Liver (tissue), 9 donors: ENCODE results near the gene ALDH2. TPM values are rescaled to one million over a fixed set of nuclear protein-coding genes. Genes with fewer than 3 reads are reported as not detected.

Experiments
- DNase-seq: peaks from one replicate; pipeline ENCODE4 v3.0.0-alpha.2; 2017; ENCODE audit warnings: low spot score
- H3K27ac ChIP-seq, 2 donors: one replicate each; pipeline ENCODE4 v1.7.0; 2013; ENCODE audit warnings: inconsistent platforms in 2 of 2, low read length in 2 of 2, control low read depth in 1 of 2, low read depth in 1 of 2, mild to moderate bottlenecking in 1 of 2
- H3K27me3 ChIP-seq, 4 donors: one replicate each; pipeline versions ENCODE4 v1.6.1 to v1.7.0; 2013; ENCODE audit warnings: low read length in 3 of 4, inconsistent platforms in 1 of 4, mild to moderate bottlenecking in 1 of 4, moderate library complexity in 1 of 4; ENCODE audit not compliant: control insufficient read depth in 4 of 4, insufficient read depth in 4 of 4
- H3K36me3 ChIP-seq, 4 donors: one replicate each; pipeline versions ENCODE4 v1.6.1 to v1.7.0; 2013; ENCODE audit warnings: low read length in 3 of 4, mild to moderate bottlenecking in 3 of 4, low read depth in 1 of 4, moderate library complexity in 1 of 4; ENCODE audit not compliant: control insufficient read depth in 4 of 4, insufficient read depth in 3 of 4
- H3K4me1 ChIP-seq, 4 donors: one replicate each; pipeline versions ENCODE4 v1.6.1 to v1.7.0; 2013; ENCODE audit warnings: low read length in 3 of 4, mild to moderate bottlenecking in 3 of 4, moderate library complexity in 1 of 4; ENCODE audit not compliant: control insufficient read depth in 4 of 4, insufficient read depth in 4 of 4
- H3K4me3 ChIP-seq, 3 donors: one replicate each; pipeline versions ENCODE4 v1.6.1 to v1.7.0; 2013; ENCODE audit warnings: low read length in 3 of 3, control low read depth in 1 of 3, low read depth in 1 of 3, mild to moderate bottlenecking in 1 of 3
- H3K9ac ChIP-seq, 2 donors: one replicate each; pipeline ENCODE4 v1.7.0; 2013; ENCODE audit warnings: low read length in 2 of 2, mild to moderate bottlenecking in 2 of 2, moderate library complexity in 2 of 2, control low read depth in 1 of 2, low read depth in 1 of 2
- H3K9me3 ChIP-seq, 4 donors: one replicate each; pipeline versions ENCODE4 v1.6.1 to v1.7.0; 2013; ENCODE audit warnings: low read length in 3 of 4; ENCODE audit not compliant: control insufficient read depth in 4 of 4
- ATF3 ChIP-seq: IDR thresholded peaks from 2 replicates; pipeline ENCODE4 v1.6.1; 2016; ENCODE audit warnings: antibody characterized with exemption
- CTCF ChIP-seq: fragments of 150-350 bp; IDR thresholded peaks from 2 replicates; pipeline ENCODE4 v1.5.1; 2017; ENCODE audit warnings: improper control_type of control experiment, low read depth, low read length; ENCODE audit not compliant: missing input control
- EGR1 ChIP-seq, 2 donors: IDR thresholded peaks; 2 replicates each; pipeline ENCODE4 v1.6.1; 2016 to 2018; ENCODE audit warnings: antibody characterized with exemption in 2 of 2, low read depth in 2 of 2
- FOXA1 ChIP-seq: IDR thresholded peaks from 2 replicates; pipeline ENCODE4 v1.6.1; 2016; ENCODE audit warnings: antibody characterized with exemption
- FOXA2 ChIP-seq: IDR thresholded peaks from 2 replicates; pipeline ENCODE4 v1.6.1; 2016; ENCODE audit warnings: antibody characterized with exemption
- GABPA ChIP-seq, 2 donors: IDR thresholded peaks in 1 of 2; conservative IDR thresholded peaks in 1 of 2; 2 replicates each; pipeline ENCODE4 v1.6.1; 2016; ENCODE audit warnings: antibody characterized with exemption in 2 of 2, mild to moderate bottlenecking in 1 of 2, moderate library complexity in 1 of 2
- HNF4A ChIP-seq, 2 donors: conservative IDR thresholded peaks; 2 replicates each; pipeline ENCODE4 v1.6.1; 2016; ENCODE audit warnings: antibody characterized with exemption in 2 of 2, mild to moderate bottlenecking in 2 of 2
- HNF4G ChIP-seq: IDR thresholded peaks from 2 replicates; pipeline ENCODE4 v1.6.1; 2016; ENCODE audit warnings: antibody characterized with exemption
- JUND ChIP-seq, 2 donors: IDR thresholded peaks; 2 replicates each; pipeline ENCODE4 v1.6.1; 2016; ENCODE audit warnings: antibody characterized with exemption in 2 of 2
- MAX ChIP-seq: IDR thresholded peaks from 2 replicates; pipeline ENCODE4 v1.6.1; 2016; ENCODE audit warnings: antibody characterized with exemption
- NR2F2 ChIP-seq: IDR thresholded peaks from 2 replicates; pipeline ENCODE4 v1.6.1; 2016; ENCODE audit warnings: antibody characterized with exemption
- RAD21 ChIP-seq, 2 donors: IDR thresholded peaks; 2 replicates each; pipeline ENCODE4 v1.6.1; 2016; ENCODE audit warnings: antibody characterized with exemption in 2 of 2, mild to moderate bottlenecking in 2 of 2
- RXRA ChIP-seq, 2 donors: IDR thresholded peaks; 2 replicates each; pipeline ENCODE4 v1.6.1; 2017 to 2018; ENCODE audit warnings: antibody characterized with exemption in 2 of 2, mild to moderate bottlenecking in 1 of 2
- SP1 ChIP-seq: IDR thresholded peaks from 2 replicates; pipeline ENCODE4 v1.6.1; 2018; ENCODE audit warnings: antibody characterized with exemption, mild to moderate bottlenecking
- YY1 ChIP-seq: IDR thresholded peaks from 2 replicates; pipeline ENCODE4 v1.6.1; 2016; ENCODE audit warnings: antibody characterized with exemption, mild to moderate bottlenecking
- WGBS: extraction: QIAGEN DNeasy Blood & Tissue Kit; methylation state at CpG from one replicate; pipeline ENCODE4 v1.1.7; 2013; 5-methylcytosine and 5-hydroxymethylcytosine counted together
- polyA plus RNA-seq, 2 donors: library from polyadenylated mRNA; stranded (reverse) in 1 of 2; unstranded in 1 of 2; fragments of 200-250 nt in 1 of 2; fragments of >200 nt in 1 of 2; fragmentation: Nextera tagmentation in 1 of 2; extraction: Ambion mirVana in 1 of 2; gene quantifications; one replicate each; pipeline versions ENCODE4 v1.2.1 to v1.2.3, GENCODE V29; 2013 to 2015
- total RNA-seq, 2 donors: library from RNA; depleted of rRNA; stranded (reverse); fragments of >200 nt; gene quantifications; one replicate each; pipeline ENCODE4 v1.2.3, GENCODE V29; 2014
- TF ChIP-seq, protein P1 (sequence below): IDR thresholded peaks from 2 replicates; pipeline ENCODE4 v1.6.1; 2016; ENCODE audit warnings: antibody characterized with exemption
- TF ChIP-seq, protein P2 (sequence below): IDR thresholded peaks from 2 replicates; pipeline ENCODE4 v1.6.1; 2016; ENCODE audit warnings: antibody characterized with exemption, mild to moderate bottlenecking
- donor health status: healthy.
- donor health status: healthy.
- donor health status: healthy.
- donor health status: healthy.
- donor health status: healthy.

ALDH2 gene
- total and polyA plus RNA-seq, 4 donors = 93.1 to 849 (median 573) TPM

- H3K36me3 ChIP-seq = no peaks in the 10 kb centered on the region
- WGBS = 76% methylated on average over 3 of the region's 3 CpGs
- no peak overlapping the region for H3K27ac ChIP-seq
- no peak for DNase-seq
- H3K27me3 ChIP-seq = no peaks in the 10 kb centered on the region
- H3K9ac ChIP-seq = no peak overlapping the region
- no peak for TF ChIP-seq JUND (IDR thresholded peaks at IDR 0.05)
- TF ChIP-seq, protein P1, sequence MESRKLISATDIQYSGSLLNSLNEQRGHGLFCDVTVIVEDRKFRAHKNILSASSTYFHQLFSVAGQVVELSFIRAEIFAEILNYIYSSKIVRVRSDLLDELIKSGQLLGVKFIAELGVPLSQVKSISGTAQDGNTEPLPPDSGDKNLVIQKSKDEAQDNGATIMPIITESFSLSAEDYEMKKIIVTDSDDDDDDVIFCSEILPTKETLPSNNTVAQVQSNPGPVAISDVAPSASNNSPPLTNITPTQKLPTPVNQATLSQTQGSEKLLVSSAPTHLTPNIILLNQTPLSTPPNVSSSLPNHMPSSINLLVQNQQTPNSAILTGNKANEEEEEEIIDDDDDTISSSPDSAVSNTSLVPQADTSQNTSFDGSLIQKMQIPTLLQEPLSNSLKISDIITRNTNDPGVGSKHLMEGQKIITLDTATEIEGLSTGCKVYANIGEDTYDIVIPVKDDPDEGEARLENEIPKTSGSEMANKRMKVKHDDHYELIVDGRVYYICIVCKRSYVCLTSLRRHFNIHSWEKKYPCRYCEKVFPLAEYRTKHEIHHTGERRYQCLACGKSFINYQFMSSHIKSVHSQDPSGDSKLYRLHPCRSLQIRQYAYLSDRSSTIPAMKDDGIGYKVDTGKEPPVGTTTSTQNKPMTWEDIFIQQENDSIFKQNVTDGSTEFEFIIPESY = no peak
- no peak for TF ChIP-seq FOXA1
- TF ChIP-seq GABPA (IDR thresholded peaks at IDR 0.05 in 1 of 2, conservative IDR thresholded peaks at IDR 0.05 in 1 of 2) = no peak
- no peak for TF ChIP-seq ATF3
- no peak for TF ChIP-seq CTCF
- no peak for TF ChIP-seq YY1
- no peak for TF ChIP-seq EGR1 (IDR thresholded peaks at IDR 0.05; ENCODE audit: low read depth in 2 of 2)
- no peak for TF ChIP-seq HNF4A (conservative IDR thresholded peaks at IDR 0.05)
- no peak for TF ChIP-seq MAX
- TF ChIP-seq FOXA2 = no peak
- TF ChIP-seq HNF4G = no peak
- TF ChIP-seq, protein P2, sequence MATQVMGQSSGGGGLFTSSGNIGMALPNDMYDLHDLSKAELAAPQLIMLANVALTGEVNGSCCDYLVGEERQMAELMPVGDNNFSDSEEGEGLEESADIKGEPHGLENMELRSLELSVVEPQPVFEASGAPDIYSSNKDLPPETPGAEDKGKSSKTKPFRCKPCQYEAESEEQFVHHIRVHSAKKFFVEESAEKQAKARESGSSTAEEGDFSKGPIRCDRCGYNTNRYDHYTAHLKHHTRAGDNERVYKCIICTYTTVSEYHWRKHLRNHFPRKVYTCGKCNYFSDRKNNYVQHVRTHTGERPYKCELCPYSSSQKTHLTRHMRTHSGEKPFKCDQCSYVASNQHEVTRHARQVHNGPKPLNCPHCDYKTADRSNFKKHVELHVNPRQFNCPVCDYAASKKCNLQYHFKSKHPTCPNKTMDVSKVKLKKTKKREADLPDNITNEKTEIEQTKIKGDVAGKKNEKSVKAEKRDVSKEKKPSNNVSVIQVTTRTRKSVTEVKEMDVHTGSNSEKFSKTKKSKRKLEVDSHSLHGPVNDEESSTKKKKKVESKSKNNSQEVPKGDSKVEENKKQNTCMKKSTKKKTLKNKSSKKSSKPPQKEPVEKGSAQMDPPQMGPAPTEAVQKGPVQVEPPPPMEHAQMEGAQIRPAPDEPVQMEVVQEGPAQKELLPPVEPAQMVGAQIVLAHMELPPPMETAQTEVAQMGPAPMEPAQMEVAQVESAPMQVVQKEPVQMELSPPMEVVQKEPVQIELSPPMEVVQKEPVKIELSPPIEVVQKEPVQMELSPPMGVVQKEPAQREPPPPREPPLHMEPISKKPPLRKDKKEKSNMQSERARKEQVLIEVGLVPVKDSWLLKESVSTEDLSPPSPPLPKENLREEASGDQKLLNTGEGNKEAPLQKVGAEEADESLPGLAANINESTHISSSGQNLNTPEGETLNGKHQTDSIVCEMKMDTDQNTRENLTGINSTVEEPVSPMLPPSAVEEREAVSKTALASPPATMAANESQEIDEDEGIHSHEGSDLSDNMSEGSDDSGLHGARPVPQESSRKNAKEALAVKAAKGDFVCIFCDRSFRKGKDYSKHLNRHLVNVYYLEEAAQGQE = no peak
- TF ChIP-seq SP1 = no peak
- H3K4me1 ChIP-seq = no peaks in the 10 kb centered on the region
- no peak overlapping the region for H3K4me3 ChIP-seq
- H3K9me3 ChIP-seq = no peaks in the 10 kb centered on the region
These were observed 59.6 kb downstream of the ALDH2 start for GRCh38 chr12:111826316-111826715.

DNA sequence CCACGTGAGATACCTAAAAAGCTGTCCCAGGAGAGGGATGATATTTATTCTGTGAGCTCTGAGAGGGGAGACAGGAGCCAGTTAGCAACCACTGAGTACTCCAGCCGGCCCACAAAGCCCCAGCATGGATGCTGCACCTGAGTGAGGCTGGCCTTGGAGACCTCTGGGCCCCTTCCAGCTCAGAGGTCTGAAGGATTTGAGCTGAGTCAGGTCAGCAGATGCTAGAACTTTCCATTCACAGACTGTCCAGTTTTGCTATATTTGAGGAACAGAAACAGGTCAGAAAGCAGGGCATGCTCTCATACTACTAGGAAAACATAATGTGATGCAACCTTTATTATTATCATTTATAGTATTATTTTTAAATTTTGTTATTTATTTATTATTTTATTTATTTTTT lies 60.3 kb downstream of the ALDH2 start:
- WGBS = 79% methylated on average over 2 of the region's 2 CpGs
- DNase-seq = no peak
- no peak overlapping the region for H3K4me3 ChIP-seq
- no peaks in the 10 kb centered on the region for H3K9me3 ChIP-seq
- no peaks in the 10 kb centered on the region for H3K27me3 ChIP-seq
- H3K4me1 ChIP-seq = no peaks in the 10 kb centered on the region
- no peak overlapping the region for H3K27ac ChIP-seq
- no peak overlapping the region for H3K9ac ChIP-seq
- no peaks in the 10 kb centered on the region for H3K36me3 ChIP-seq
- TF ChIP-seq, protein P2 = no peak
- no peak for TF ChIP-seq HNF4A (conservative IDR thresholded peaks at IDR 0.05)
- TF ChIP-seq RXRA (IDR thresholded peaks at IDR 0.05) = no peak
- no peak for TF ChIP-seq NR2F2
- TF ChIP-seq HNF4G = no peak
- no peak for TF ChIP-seq FOXA1
- no peak for TF ChIP-seq ATF3
- no peak for TF ChIP-seq EGR1 (IDR thresholded peaks at IDR 0.05; ENCODE audit: low read depth in 2 of 2)
- TF ChIP-seq CTCF = no peak
- no peak for TF ChIP-seq JUND (IDR thresholded peaks at IDR 0.05)
- no peak for TF ChIP-seq GABPA (IDR thresholded peaks at IDR 0.05 in 1 of 2, conservative IDR thresholded peaks at IDR 0.05 in 1 of 2)
- no peak for TF ChIP-seq RAD21 (IDR thresholded peaks at IDR 0.05)
- TF ChIP-seq SP1 = no peak
